ENCODE measurements around the gene JTB.

JTB gene

DNA sequence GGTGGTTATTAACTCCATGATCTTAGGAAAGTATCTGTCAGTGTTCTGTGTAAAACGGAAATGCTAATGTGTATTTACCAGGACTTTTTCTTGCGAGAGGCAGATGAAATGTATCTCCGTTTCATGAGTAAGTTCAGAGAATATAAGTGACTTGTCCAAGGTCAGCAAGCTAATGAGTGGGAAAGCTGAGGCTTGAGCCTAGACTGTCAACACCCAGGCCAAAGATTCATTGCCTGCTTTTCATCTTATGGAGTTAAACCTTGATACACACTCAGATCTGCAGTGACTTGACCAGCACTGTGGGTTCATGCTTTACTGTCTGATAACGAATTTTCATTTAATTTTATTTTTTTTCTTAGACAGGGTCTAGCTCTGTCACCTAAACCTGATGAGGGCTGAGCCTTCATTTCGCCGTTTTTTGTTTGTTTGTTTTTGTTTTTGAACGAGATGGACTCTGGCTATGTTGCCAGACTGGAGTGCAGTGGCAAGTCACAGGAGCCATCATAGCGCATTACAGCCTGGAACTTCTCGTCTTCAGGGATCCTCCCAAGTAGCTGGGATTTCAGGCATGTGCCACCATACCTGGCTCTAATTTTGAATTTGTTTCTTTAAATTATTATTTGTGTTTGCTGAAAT is 918 bp upstream of the JTB start:
- no peak for DNase-seq

DNA sequence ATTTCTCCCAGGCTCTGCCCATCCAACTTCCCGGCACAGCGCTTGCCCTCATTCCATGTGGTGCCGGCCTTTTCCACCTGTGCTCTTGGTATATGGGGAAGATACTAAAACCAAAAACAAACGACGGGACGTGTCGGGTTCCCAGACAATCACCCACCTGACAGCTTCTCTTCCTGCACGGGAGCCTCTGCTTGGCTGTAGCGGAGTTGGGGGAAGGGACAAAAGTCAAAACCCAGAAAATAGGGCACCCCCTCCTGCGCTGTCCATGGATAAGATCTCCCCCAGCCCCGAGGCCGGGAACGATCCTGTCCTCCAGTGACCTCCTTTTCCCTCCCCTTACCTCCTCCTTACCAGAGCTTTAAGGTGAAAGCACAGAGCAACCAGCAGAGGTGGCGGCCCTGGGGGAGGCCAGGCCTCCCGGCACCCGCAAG is 640 bp downstream of the JTB start:
- no peak for DNase-seq

GRCh38 chr1:153973525-153973924 is 3.9 kb downstream of the JTB start:
- no peak for DNase-seq

DNA sequence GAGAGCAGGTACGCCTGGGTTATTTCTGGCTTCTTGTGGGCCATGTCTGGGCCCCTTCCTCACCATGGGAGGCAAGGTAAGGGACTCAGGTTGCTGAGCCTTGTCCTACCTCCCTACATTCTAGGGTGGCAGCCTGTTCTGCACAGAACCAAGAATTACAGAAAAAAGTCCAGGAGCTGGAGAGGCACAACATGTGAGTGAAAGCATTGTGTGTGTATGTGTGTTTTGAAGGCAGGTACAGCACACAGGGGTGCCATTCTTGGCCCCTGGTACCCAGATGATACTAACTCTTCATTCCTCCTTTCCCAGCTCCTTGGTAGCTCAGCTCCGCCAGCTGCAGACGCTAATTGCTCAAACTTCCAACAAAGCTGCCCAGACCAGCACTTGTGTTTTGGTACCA is 4.4 kb downstream of the JTB start:
- no peak for DNase-seq

DNA sequence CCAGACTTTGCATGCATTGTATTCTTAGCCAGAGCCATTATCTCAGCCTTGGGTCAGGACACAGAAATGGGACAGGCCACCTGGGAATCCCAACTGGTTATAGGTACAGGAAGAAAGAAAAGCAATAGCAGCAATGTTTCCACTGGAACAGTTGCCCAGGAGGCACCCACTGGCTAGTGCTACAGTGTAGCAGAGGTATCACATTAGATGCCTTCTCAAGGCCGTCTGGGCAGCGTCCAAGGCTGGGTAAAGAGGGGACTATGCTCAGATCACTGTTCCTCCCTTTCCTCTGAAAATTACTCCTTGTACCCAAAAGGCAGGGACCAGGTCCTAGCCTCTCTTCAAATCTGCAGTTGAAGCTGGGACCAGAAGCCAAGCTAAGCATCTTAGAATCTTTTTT is 7.1 kb downstream of the JTB start:
- DNase-seq = no peak

DNA sequence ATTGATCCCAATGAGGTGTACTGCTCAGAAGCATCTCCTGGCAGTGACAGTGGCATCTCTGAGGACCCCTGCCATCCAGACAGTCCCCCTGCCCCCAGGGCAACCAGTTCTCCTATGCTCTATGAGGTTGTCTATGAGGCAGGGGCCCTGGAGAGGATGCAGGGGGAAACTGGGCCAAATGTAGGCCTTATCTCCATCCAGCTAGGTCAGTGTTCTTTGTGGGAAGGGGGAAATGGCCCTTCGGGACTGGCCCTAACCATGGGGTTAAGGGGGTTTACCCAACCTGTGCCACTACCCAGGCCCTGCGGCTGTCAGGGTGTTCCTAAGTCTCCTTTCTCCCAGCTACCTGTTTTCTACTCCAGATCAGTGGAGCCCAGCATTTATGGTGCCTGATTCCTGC is 8.5 kb downstream of the JTB start:
- no peak for DNase-seq

GRCh38 chr1:153968408-153968807 is 9.1 kb downstream of the JTB start:
- DNase-seq = no peak

DNA sequence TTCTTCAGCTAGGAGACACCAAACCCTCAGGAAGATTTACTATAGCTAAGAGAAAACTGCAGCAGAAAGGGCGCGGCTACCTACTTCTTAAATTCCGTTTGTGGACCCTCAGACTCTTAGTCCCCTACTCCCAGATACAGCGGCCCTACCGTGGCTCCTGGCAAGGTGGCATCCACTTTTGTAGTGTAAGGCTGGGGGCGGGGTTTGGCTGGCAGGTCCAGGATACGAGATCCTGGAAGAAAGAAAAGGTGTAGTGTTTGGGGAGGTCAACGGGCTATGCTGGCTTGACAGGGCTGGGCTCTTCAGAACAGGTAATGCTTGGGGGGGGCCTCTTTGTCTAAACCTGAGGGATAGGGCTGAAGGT is 9.5 kb downstream of the JTB start:
- DNase-seq = no peak

- DNase-seq = peak; percentile 66
These were observed 10.1 kb downstream of the JTB start, which contains the start of gene CREB3L4 for GRCh38 chr1:153967107-153967999. Gene CREB3L4 (plus strand): TSS chr1:153967902. CDS start chr1:153968526, 624 bp downstream.

DNA sequence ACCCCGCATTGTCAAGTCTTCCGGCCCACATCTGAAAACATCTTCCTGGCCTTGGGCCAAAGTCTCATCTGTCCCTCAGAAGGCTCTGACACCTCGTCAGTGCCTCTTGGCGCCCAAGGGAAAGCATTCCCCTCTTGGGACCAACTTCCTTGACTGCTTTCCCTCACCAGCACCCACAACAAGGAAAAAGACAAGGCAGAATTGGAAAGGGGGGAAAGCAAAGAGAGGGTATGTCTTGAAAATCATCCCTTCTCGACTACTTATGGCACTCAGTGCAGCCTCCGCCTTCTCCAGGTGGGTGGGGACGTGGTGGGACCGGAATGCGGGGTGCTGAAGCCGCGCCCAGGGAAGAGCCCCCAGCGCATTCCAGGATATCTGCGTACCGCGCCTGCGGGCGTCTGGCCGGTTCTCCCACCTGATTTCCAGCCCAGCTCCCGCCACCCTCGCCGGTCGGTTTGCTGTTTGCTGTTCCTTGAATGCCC is 13.6 kb downstream of the JTB start:
- no peak for DNase-seq

DNA sequence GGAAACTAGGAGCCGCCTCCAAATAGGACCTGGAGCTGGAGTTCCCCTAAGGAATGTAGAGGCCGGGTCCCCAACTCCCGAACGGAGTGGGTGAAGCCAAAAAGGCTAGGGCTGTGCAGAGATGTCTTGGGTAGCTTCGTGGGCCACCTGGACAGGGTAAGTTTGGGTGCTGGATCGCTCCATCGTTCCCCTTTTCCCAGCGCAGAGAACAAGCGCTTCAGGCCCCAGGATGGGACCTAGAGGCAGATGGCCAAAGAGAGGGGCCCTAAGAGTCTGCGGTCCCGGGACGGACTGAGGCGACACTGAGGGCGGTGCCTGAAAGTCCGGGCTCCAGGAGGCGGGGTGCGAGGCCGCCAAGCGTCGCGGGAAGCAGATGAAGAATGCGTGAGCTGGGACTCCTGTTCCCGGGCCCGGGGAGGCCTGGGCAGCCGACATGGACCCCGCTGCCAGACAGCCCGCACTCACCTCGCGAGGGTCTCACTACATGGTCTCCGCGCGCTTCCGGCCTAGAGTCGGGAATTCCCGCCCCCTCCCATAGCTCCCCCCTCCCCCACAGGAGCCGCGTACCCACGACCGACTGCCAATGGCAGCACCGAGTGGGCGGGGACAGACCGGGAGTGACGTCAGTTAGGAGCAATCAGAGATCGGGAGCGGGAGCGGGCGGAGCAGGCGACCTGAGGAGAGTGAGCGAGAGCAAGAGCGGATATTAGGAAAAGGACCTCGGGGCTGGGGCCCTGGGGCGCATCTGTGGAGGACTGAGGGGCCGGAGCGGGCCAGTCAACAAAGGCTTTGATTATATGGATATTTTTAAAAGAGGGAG is 14.2 kb downstream of the JTB start, which contains the start of gene SLC39A1:
Gene SLC39A1 (minus strand): TSS at position 508 of the 820 bp plus-strand sequence. CDS start 822 bp downstream, outside the sequence.
- DNase-seq = peak; percentile 89

DNA sequence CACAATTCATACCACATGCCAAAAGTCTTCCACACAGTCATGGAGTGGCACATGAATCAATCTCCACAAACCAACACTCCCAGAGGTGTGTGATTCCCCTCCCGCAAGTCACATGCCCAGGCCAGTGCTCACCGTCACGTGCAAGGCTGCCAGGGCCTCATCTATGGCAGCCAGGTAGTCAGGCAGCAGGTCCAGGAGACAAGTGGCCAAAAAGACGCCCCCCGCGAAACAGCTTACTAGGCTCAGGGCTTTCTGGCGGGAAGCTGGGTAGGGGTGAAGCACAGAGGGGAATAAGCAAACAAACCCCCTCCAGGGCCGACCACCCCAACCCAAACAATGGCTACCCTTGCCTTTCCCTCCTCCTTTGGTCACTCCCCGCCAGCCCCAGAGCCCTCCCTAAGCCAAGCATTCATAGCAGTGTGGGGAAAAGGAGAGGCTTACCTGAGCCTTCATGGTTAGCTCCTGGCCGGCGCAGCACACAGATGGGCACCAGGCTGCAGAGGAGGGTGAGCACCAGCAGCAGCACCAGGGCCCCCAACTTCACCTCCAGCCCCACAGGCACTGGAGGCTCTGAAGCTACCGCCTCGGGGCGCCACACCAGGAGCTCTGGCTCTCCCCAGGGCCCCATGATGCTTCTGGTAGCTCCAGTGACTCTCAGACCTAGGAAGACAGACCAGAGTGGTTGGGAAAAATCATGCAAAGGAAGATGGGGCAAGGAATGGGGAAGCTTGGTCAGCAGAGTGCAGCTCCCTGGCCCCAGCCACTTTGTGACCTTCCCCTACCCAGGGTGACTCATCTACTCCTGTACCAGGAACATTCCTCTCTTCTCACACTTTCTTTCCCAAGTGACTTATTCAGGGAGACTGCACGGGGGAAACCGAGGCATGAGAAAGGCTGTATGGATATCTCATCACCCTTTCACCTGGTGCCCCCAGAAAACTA is 15.1 kb downstream of the JTB start:
- DNase-seq = no peak

- no peak for DNase-seq
These were observed 16.1 kb downstream of the JTB start for GRCh38 chr1:153961421-153961820.

DNA sequence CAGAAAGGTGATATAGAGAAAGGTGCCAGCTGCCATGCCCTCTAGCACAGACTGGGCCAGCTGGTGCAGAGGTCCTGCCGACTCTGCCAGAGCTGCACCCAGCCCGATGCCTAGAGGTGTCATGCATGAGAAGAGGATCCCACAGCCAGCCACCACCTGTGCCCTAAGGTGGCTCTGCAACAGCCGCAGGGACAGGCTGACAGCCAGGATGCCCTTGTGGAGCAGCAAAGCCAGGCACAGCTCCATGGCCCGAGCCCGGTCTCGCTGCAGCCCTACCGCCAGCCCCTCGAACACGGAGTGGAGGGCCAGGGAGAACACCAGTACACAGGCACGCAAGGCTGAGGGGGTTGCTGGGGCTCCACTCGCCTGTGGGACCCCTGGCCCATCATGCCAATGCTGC is 17.3 kb downstream of the JTB start:
- no peak for DNase-seq

DNA sequence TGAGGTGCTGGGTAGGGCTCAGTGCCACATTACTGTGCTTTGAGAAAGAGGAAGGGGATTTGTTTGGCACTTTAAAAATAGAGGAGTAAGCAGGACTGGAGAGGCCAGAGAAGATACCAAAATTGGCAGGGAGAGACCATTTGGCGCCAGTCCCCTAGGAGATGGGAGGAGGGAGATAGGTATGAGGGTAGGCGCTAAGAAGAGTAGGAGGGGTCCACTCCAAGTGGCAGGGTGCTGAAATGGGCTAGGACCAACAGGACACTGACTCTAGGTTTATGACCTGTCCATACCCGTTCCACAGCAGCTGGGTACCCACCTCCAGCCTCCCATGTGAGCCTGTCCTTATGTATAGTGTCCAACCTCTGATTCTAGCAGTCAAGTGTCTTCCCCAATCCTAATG is 18.0 kb downstream of the JTB start:
- no peak for DNase-seq

GRCh38 chr1:153958961-153959260 is 18.6 kb downstream of the JTB start:
- DNase-seq = no peak

- DNase-seq = peak; percentile 93
These were observed 19.1 kb downstream of the JTB start, which contains the start of gene CRTC2 for GRCh38 chr1:153958111-153958960. Gene CRTC2 (minus strand): TSS chr1:153958612. CDS start chr1:153958497, 115 bp downstream.

- no peak for DNase-seq
These were observed 19.7 kb downstream of the JTB start for GRCh38 chr1:153957744-153958110.

- no peak for DNase-seq
These were observed 20.3 kb downstream of the JTB start for GRCh38 chr1:153956997-153957715.

- DNase-seq = no peak
These were observed 22.6 kb downstream of the JTB start for GRCh38 chr1:153954826-153955225.
